HCT116 (cell line): ENCODE data around the gene CATSPER4. TPM values are rescaled to one million over a fixed set of nuclear protein-coding genes. Genes with fewer than 3 reads are reported as not detected.

ENCODE experiments used
- ATAC-seq: fragments of 200-7000 bp; cut with Tn5 transposase; 2 replicates; pipeline ENCODE4 v1.9.1; 2020; ENCODE audit warnings: mild to moderate bottlenecking, moderate library complexity
- BruUV-seq: library from RNA; stranded (reverse); fragments of 400-500 nt; replicated peaks from 2 replicates; lab custom pipeline; 2021; lab: Mats Ljungman, UMichigan
- CTCF ChIA-PET: fragments of 300-600 bp; sonication (Branson Sonifier 250); formaldehyde crosslinking; loops from one replicate; lab custom pipeline; 2021; ENCODE audit warnings: antibody characterized with exemption; lab: Charles Lee
- POLR2A ChIA-PET: fragments of 300-600, 350-600 bp; sonication (Branson Sonifier 250); formaldehyde crosslinking; loops from one replicate; lab custom pipeline; 2021; ENCODE audit warnings: antibody characterized with exemption; lab: Charles Lee
- RAD21 ChIA-PET, 2 experiments: fragments of 300-600 bp; sonication (Branson Sonifier 250); formaldehyde crosslinking; loops; one replicate each; lab custom pipeline; 2023; ENCODE audit warnings: low total read pairs in 2 of 2; ENCODE audit not compliant: uncharacterized antibody in 2 of 2, unreplicated experiment in 2 of 2, low non-redundant PET in 1 of 2; lab: Charles Lee
- DNase-seq: peaks from one replicate; pipeline ENCODE4 v3.0.0-alpha.2; 2010; ENCODE audit warnings: low read depth, low spot score
- H2AFZ ChIP-seq: fragments of 200-600 bp; shearing (Covaris generic), sonication (generic); 2 replicates; pipeline ENCODE4 v1.6.1; 2017; ENCODE audit warnings: low read depth, mixed run types, mixed read lengths, antibody characterized with exemption, low read length; ENCODE audit not compliant: poor library complexity, severe bottlenecking
- H3K27ac ChIP-seq: 2 replicates; pipeline ENCODE4 v1.5.1; 2012; ENCODE audit warnings: low read depth, low read length
- H3K27me3 ChIP-seq: fragments of 200-600 bp; sonication (generic); 2 replicates; pipeline ENCODE4 v1.6.1; 2016; ENCODE audit warnings: mixed run types, low read length, mixed read lengths; ENCODE audit not compliant: insufficient read depth
- H3K36me3 ChIP-seq, 2 experiments: fragments of 200-500 bp in 1 of 2; fragments of 200-600 bp in 1 of 2; sonication (Bioruptor generic) in 1 of 2; sonication (generic) in 1 of 2; 2 replicates each; pipeline versions ENCODE4 v1.5.1 to v1.6.1; 2014 to 2016; ENCODE audit warnings: low read length in 2 of 2, inconsistent platforms in 1 of 2, mixed read lengths in 1 of 2, mixed run types in 1 of 2; ENCODE audit not compliant: insufficient read depth in 2 of 2, control insufficient read depth in 1 of 2
- H3K4me1 ChIP-seq, 2 experiments: fragments of 200-600 bp in 1 of 2; sonication (generic) in 1 of 2; 2 replicates each; pipeline versions ENCODE4 v1.5.1 to v1.6.1; 2012 to 2017; ENCODE audit warnings: low read length in 2 of 2, inconsistent platforms in 1 of 2, mild to moderate bottlenecking in 1 of 2, mixed read lengths in 1 of 2, mixed run types in 1 of 2, moderate library complexity in 1 of 2; ENCODE audit not compliant: insufficient read depth in 2 of 2, control insufficient read depth in 1 of 2
- H3K4me2 ChIP-seq: fragments of 200-600 bp; sonication (generic); 2 replicates; pipeline ENCODE4 v1.6.1; 2017; ENCODE audit warnings: mixed run types, low read length, mixed read lengths
- H3K4me3 ChIP-seq, 2 experiments: fragments of 200-600 bp in 1 of 2; sonication (generic) in 1 of 2; replicated peaks in 1 of 2; 2 replicates each; pipeline ENCODE4 v1.5.1; 2011 to 2016; ENCODE audit warnings: low read length in 2 of 2, control low read depth in 1 of 2, low read depth in 1 of 2, mild to moderate bottlenecking in 1 of 2, mixed read lengths in 1 of 2, mixed run types in 1 of 2
- H3K79me2 ChIP-seq: fragments of 200-600 bp; sonication (generic); 2 replicates; pipeline ENCODE4 v1.6.1; 2017; ENCODE audit warnings: mild to moderate bottlenecking, mixed run types, low read length, moderate library complexity, mixed read lengths; ENCODE audit not compliant: insufficient read depth
- H3K9ac ChIP-seq: fragments of 200-600 bp; sonication (generic); 2 replicates; pipeline ENCODE4 v1.6.1; 2016; ENCODE audit warnings: low read length, mixed read lengths
- H3K9me2 ChIP-seq: fragments of 200-600 bp; sonication (generic), shearing (Covaris generic); 2 replicates; pipeline ENCODE4 v1.6.1; 2017; ENCODE audit warnings: mixed run types, mild to moderate bottlenecking, moderate library complexity; ENCODE audit not compliant: insufficient read depth
- H3K9me3 ChIP-seq, 2 experiments: fragments of 200-500 bp in 1 of 2; fragments of 200-600 bp in 1 of 2; sonication (Bioruptor generic) in 1 of 2; sonication (generic) in 1 of 2; 2 replicates each; pipeline ENCODE4 v1.6.1; 2014 to 2017; ENCODE audit warnings: low read length in 2 of 2, mixed read lengths in 2 of 2, inconsistent platforms in 1 of 2, low read depth in 1 of 2, mild to moderate bottlenecking in 1 of 2, mixed run types in 1 of 2, moderate library complexity in 1 of 2; ENCODE audit not compliant: control insufficient read depth in 1 of 2, insufficient read depth in 1 of 2
- H4K20me1 ChIP-seq: fragments of 200-600 bp; sonication (generic), shearing (Covaris generic); 2 replicates; pipeline ENCODE4 v1.6.1; 2017; ENCODE audit warnings: mixed run types, mild to moderate bottlenecking, moderate library complexity; ENCODE audit not compliant: insufficient read depth
- CTCF ChIP-seq, 3 experiments: fragments of 200-600 bp in 1 of 3; sonication (generic) in 1 of 3; IDR thresholded peaks in 2 of 3; conservative IDR thresholded peaks in 1 of 3; 2 replicates each; pipeline ENCODE4 v1.5.1; 2012 to 2017; ENCODE audit warnings: low read depth in 2 of 3, low read length in 2 of 3, antibody characterized with exemption in 1 of 3, borderline replicate concordance in 1 of 3, control low read depth in 1 of 3, mild to moderate bottlenecking in 1 of 3, mixed read lengths in 1 of 3, mixed run types in 1 of 3, moderate library complexity in 1 of 3; ENCODE audit not compliant: insufficient read depth in 1 of 3
- FOSL1 ChIP-seq: IDR thresholded peaks from 2 replicates; pipeline ENCODE4 v1.6.1; 2012; ENCODE audit warnings: low read depth
- JUND ChIP-seq: IDR thresholded peaks from 2 replicates; pipeline ENCODE4 v1.6.1; 2012
- MAX ChIP-seq: IDR thresholded peaks from 2 replicates; pipeline ENCODE4 v1.6.1; 2012
- POLR2AphosphoS5 ChIP-seq: IDR thresholded peaks from 2 replicates; pipeline ENCODE4 v1.6.1; 2011; ENCODE audit warnings: mild to moderate bottlenecking, low read depth, low read length, moderate library complexity
- ZFX ChIP-seq: fragments of 450-650 bp; IDR thresholded peaks from 2 replicates; pipeline ENCODE4 v1.6.1; 2017
- ZNF274 ChIP-seq: fragments of 200-500 bp; sonication (Bioruptor generic); IDR thresholded peaks from 2 replicates; pipeline ENCODE4 v1.6.1; 2014; ENCODE audit warnings: mild to moderate bottlenecking, low read depth, low read length, inconsistent platforms
- intact Hi-C: fragments of 100-400 bp; cut with micrococcal nuclease; formaldehyde crosslinking; loops from 2 replicates; pipeline ENCODE4 v1.10.0; 2022
- total RNA-seq: library from RNA; stranded (reverse); gene quantifications from one replicate; pipeline ENCODE4 v1.2.1, GENCODE V29; 2021; ENCODE audit not compliant: unreplicated experiment

Gene CATSPER4
- total RNA-seq, 1 experiment from 2014 or later: not detected

GRCh38 chr1:26237230-26237966 lies 47.0 kb downstream of the CATSPER4 start:
- Histone ChIP-seq H3K27ac (peak overlapping the region; percentile 32; the same call in 1 of the 2 replicates), H3K4me3 (peak overlapping the region in 1 of 2 experiments; percentile 16; a peak in 1 of 4 replicates), H3K4me2 (peak overlapping the region; percentile 86), H3K4me1 (peaks cover 21 to 38% of the 10 kb centered on the region in 2 experiments), H3K27me3 (no peaks in the 10 kb centered on the region), H4K20me1 (no peaks in the 10 kb centered on the region), H3K9me3 (no peaks in the 10 kb centered on the region), H3K79me2 (peaks cover 82% of the 10 kb centered on the region), H2AFZ (no peak overlapping the region), H3K9me2 (no peaks in the 10 kb centered on the region), H3K9ac (peak overlapping the region; percentile 35), H3K36me3 (peaks cover 6% of the 10 kb centered on the region in 2 experiments; a peak in 2 of 4 replicates)
- DNase-seq (no peak), ATAC-seq (no peak)
- RAD21 ChIA-PET: no interaction called here
- no TSS peak for BruUV-seq
- TF ChIP-seq ZFX (no peak), JUND (peak; percentile 48), FOSL1 (peak; percentile 61; the same call in 1 of the 2 replicates), MAX (no peak), ZNF274 (no peak), POLR2AphosphoS5 (no peak), CTCF (IDR thresholded peaks at IDR 0.05 in 2 of 3, conservative IDR thresholded peaks at IDR 0.05 in 1 of 3; ENCODE audit: borderline replicate concordance in 1 of 3, insufficient read depth in 1 of 3, low read depth in 2 of 3, low read length in 2 of 3) (no peak)
- CTCF ChIA-PET: interaction anchor here (0.9 kb wide), 1 partner anchor 68 kb away, joined by 4 read pairs; the partner anchor contains the start of gene ZNF593
- POLR2A ChIA-PET: no interaction called here
- intact Hi-C loops: no loop called here
